Measurements from ENCODE around the gene ZHX3.

ZHX3 gene

DNA sequence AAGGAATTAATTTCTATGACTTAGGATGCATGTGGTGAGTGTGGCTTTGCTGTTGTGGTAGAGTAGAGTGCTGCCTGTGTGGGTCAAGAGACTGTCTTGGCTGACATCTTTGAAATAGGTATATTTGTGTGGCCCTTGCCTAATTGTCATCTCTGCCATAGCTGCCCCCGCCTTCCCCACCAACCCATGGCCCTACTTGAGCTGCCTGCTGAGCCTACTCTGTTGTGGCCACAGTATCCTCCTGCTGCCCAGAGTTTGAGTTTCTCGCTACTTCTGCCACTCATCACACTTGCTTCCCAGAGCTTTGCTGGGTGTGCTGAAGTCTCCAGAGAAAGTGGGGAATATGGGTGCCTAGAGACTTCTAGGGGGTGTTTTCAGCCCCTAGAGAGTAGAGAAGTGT lies 172.2 kb downstream of the ZHX3 start:
- no peak overlapping the region for H3K4me3 ChIP-seq (ENCODE audit: low read depth, low read length)
- no peak for DNase-seq (ENCODE audit: low read depth)
- TF ChIP-seq, protein P1, sequence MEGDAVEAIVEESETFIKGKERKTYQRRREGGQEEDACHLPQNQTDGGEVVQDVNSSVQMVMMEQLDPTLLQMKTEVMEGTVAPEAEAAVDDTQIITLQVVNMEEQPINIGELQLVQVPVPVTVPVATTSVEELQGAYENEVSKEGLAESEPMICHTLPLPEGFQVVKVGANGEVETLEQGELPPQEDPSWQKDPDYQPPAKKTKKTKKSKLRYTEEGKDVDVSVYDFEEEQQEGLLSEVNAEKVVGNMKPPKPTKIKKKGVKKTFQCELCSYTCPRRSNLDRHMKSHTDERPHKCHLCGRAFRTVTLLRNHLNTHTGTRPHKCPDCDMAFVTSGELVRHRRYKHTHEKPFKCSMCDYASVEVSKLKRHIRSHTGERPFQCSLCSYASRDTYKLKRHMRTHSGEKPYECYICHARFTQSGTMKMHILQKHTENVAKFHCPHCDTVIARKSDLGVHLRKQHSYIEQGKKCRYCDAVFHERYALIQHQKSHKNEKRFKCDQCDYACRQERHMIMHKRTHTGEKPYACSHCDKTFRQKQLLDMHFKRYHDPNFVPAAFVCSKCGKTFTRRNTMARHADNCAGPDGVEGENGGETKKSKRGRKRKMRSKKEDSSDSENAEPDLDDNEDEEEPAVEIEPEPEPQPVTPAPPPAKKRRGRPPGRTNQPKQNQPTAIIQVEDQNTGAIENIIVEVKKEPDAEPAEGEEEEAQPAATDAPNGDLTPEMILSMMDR (IDR thresholded peaks at IDR 0.05; ENCODE audit: low read depth, low read length), result no peak
- TF ChIP-seq, protein P2, sequence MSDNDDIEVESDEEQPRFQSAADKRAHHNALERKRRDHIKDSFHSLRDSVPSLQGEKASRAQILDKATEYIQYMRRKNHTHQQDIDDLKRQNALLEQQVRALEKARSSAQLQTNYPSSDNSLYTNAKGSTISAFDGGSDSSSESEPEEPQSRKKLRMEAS (IDR thresholded peaks at IDR 0.05; ENCODE audit: low read depth, low read length), result no peak
- TF ChIP-seq MYC (IDR thresholded peaks at IDR 0.05; ENCODE audit: low read depth, low read length), result no peak

DNA sequence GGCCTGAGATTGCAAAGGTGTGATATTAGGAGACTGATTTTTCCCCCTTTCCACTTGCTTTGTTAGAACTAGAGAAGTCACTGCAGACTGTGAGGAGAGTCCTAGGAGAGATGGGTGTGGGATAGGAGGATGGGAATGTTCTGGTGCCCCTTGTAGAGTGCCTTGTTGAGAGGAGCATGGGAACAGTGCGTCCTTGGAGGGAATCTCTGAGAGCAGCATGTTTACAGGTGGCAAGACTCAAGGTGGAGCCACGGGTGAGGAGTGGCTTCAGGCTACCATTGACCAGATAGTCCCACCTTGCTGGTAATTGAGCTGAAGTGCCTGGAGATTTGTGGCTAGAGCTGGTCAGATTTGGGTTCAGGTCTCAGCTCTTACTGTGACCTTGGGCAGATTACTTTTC lies 174.2 kb downstream of the ZHX3 start:
- no peak overlapping the region for H3K4me3 ChIP-seq (ENCODE audit: low read depth, low read length)
- DNase-seq (ENCODE audit: low read depth), result no peak
- TF ChIP-seq POLR2A (IDR thresholded peaks at IDR 0.05; ENCODE audit: extremely low read depth, insufficient read length) (no peak), MYC (IDR thresholded peaks at IDR 0.05; ENCODE audit: low read depth, low read length) (no peak)
- TF ChIP-seq, protein P2 (IDR thresholded peaks at IDR 0.05; ENCODE audit: low read depth, low read length), result no peak
- TF ChIP-seq, protein P1 (IDR thresholded peaks at IDR 0.05; ENCODE audit: low read depth, low read length), result no peak

DNA sequence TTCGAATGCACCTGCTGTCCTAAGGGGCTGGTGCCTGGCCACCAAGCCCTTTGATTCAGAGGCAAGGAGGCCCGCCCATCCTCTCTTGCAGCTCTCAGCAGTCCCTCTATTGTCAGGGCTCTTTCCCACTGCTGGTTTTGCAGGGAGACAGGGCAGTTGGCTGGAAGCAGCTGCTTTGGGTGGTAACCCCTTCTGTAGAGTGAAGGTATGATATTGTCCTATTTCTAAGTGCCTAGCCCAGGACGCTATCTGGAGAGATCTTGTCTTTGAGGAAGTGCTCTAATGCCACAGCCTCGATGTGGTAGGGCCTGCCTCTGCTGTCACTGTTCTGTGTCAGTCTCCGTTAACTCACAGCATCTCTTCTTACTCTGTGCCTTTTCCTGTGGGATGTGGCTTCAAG lies 174.6 kb downstream of the ZHX3 start:
- no peak overlapping the region for H3K4me3 ChIP-seq (ENCODE audit: low read depth, low read length)
- DNase-seq (ENCODE audit: low read depth), result peak; percentile 55
- TF ChIP-seq MYC (IDR thresholded peaks at IDR 0.05; ENCODE audit: low read depth, low read length) (no peak), POLR2A (IDR thresholded peaks at IDR 0.05; ENCODE audit: extremely low read depth, insufficient read length) (no peak)
- TF ChIP-seq, protein P2 (IDR thresholded peaks at IDR 0.05; ENCODE audit: low read depth, low read length), result no peak
- TF ChIP-seq, protein P1 (IDR thresholded peaks at IDR 0.05; ENCODE audit: low read depth, low read length), result no peak

DNA sequence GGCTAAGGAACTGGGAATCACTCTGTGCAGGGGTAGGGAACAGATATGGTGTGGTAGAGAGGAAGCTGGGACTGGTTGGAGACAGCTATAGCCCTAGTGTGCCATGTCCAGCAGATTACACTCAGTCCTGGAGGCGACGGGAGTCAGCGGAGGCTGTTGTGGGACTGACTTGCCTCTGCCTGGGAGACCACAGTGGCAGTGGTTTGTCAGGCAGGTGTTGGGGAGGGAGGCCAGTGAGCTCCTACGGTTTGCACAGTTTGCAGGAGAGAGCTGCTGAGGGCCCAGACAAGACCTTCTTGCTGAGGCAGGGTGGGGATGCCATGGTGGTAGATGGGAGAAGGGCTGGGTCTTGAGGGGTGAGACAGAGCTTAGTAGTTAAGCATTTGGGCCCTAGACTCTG lies 175.3 kb downstream of the ZHX3 start:
- TF ChIP-seq, protein P2 (IDR thresholded peaks at IDR 0.05; ENCODE audit: low read depth, low read length), result no peak
- no peak for TF ChIP-seq MYC (IDR thresholded peaks at IDR 0.05; ENCODE audit: low read depth, low read length)
- TF ChIP-seq POLR2A (IDR thresholded peaks at IDR 0.05; ENCODE audit: extremely low read depth, insufficient read length), result no peak
- no peak for DNase-seq (ENCODE audit: low read depth)
- H3K4me3 ChIP-seq (ENCODE audit: low read depth, low read length), result no peak overlapping the region

DNA sequence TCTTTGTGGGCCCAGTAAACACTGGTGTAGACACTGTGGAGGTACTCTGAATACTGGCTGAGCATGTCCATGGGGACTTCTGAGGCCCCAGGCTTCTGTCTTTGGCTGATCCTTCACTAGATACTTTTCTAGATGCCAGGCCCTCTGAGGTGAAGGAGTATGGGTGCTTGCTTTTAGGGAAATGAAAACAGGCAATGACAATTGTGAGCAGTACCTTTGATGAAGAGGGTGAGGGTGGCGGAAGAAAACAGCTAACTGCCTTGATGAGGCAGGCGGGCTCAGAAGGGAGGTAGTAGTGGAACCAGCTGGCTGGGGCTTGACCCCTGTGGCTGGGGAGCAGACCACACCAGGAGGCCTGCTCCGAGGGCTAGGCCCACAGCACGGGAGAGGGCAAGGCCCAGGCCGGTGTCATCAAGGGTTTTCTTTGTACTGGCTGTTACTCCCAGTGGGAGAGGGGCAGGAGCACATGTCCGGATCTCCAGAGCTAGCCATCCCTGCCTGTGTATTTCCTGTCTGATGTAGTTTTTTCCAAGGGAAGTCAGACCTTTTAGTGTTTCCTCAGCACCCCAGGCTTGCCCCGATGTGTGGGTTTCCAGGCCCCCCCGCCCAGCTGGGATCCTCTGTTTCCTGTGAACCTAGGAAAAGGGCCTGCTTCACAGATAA lies 176.2 kb downstream of the ZHX3 start:
- TF ChIP-seq MYC (IDR thresholded peaks at IDR 0.05; ENCODE audit: low read depth, low read length), result no peak
- TF ChIP-seq, protein P1 (IDR thresholded peaks at IDR 0.05; ENCODE audit: low read depth, low read length), result no peak
- TF ChIP-seq, protein P2 (IDR thresholded peaks at IDR 0.05; ENCODE audit: low read depth, low read length), result no peak
- TF ChIP-seq POLR2A (IDR thresholded peaks at IDR 0.05; ENCODE audit: extremely low read depth, insufficient read length), result no peak
- H3K4me3 ChIP-seq (ENCODE audit: low read depth, low read length), result no peak overlapping the region
- no peak for DNase-seq (ENCODE audit: low read depth)

DNA sequence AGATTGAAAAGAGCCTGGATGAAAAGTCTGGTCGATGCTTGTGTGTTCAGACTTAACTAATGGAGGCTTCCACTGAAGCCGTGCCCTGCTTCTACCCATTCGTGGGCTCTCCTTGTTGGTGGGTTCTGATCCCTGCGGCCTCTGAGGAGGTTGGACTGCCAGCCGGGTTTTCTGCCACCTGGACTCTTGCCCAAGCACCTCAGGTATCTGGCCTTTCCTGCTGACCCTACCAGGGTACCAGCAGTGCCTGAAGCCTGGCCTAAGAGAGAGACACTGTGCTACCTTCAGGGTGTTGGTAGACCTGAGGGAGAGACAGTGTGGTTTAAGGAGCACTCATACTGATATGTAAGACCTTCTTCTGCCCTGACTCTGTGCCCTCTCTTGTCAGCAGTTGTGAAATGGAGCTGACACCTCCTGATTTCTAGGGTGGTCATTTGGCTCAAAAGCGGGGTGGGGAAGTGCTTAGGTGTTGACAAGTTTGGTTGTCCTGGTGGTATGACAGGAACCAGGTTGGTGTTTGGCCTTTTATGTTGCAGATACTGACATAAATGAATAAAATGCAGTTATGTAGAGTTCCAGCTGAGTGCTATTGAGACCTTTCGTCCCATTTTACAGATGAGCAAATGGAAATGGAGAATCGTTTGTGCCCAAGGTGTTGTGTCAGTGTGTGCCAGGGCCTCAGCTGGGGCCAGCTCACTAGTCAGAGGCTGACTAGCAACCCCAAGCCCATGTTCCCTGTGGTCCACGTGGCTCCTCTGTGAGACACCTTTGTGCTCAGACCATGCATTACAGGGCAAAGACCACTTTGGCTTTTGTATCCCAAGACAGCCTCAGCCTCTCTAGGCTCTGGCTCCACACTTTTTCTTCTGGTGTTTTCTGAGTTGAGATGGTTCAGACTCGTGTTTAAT lies 177.1 kb downstream of the ZHX3 start:
- no peak for TF ChIP-seq MYC (IDR thresholded peaks at IDR 0.05; ENCODE audit: low read depth, low read length)
- TF ChIP-seq, protein P2 (IDR thresholded peaks at IDR 0.05; ENCODE audit: low read depth, low read length), result no peak
- TF ChIP-seq POLR2A (IDR thresholded peaks at IDR 0.05; ENCODE audit: extremely low read depth, insufficient read length), result no peak
- TF ChIP-seq, protein P1 (IDR thresholded peaks at IDR 0.05; ENCODE audit: low read depth, low read length), result no peak
- H3K4me3 ChIP-seq (ENCODE audit: low read depth, low read length), result no peak overlapping the region
- DNase-seq (ENCODE audit: low read depth), result no peak
